HepG2 (cell line): ENCODE results near the gene ZNF26. TPM values are rescaled to one million over a fixed set of nuclear protein-coding genes. Genes with fewer than 3 reads are reported as not detected.
A peak's percentile ranks its signal among the peaks of the same experiment; 100 is the strongest.

Experiments
- ATAD3A ChIP-seq: sonication (generic); formaldehyde crosslinking; IDR thresholded peaks from 2 replicates; pipeline ENCODE4 v1.4.0; 2020; ENCODE audit warnings: missing genetic modification reagents
- CBFB ChIP-seq: sonication (generic); formaldehyde crosslinking; IDR thresholded peaks from 2 replicates; pipeline ENCODE4 v1.4.0; 2020; ENCODE audit warnings: missing genetic modification reagents
- CENPT ChIP-seq: sonication (generic); formaldehyde crosslinking; IDR thresholded peaks from 2 replicates; pipeline ENCODE4 v1.8.0; 2022; ENCODE audit warnings: low read depth, mild to moderate bottlenecking, moderate library complexity, missing genetic modification reagents
- MYPOP ChIP-seq: sonication (generic); formaldehyde crosslinking; IDR thresholded peaks from 2 replicates; pipeline ENCODE4 v1.8.1; 2023; ENCODE audit warnings: mild to moderate bottlenecking, moderate library complexity, missing genetic modification reagents
- PPARG ChIP-seq: conservative IDR thresholded peaks from 2 replicates; pipeline ENCODE4 v1.6.1; 2016; ENCODE audit warnings: missing biosample characterization, missing genetic modification reagents
- PREB ChIP-seq: sonication (generic); formaldehyde crosslinking; IDR thresholded peaks from 2 replicates; pipeline ENCODE4 v1.4.0; 2020; ENCODE audit warnings: missing genetic modification reagents
- RFXAP ChIP-seq: sonication (generic); formaldehyde crosslinking; IDR thresholded peaks from 2 replicates; pipeline ENCODE4 v1.4.0; 2020; ENCODE audit warnings: missing genetic modification reagents, borderline replicate concordance
- SMARCC2 ChIP-seq: fragments of 450-650 bp; IDR thresholded peaks from 2 replicates; pipeline ENCODE4 v1.6.1; 2017; ENCODE audit warnings: antibody characterized with exemption, mild to moderate bottlenecking
- SP5 ChIP-seq: IDR thresholded peaks from 2 replicates; pipeline ENCODE4 v1.6.1; 2016; ENCODE audit warnings: low read depth, borderline replicate concordance
- U2AF1 ChIP-seq: fragments of 200-400 bp; formaldehyde crosslinking; optimal IDR thresholded peaks from 2 replicates; pipeline ENCODE3; 2017; ENCODE audit warnings: mild to moderate bottlenecking, low read depth, low read length
- ZFP37 ChIP-seq: sonication (generic); formaldehyde crosslinking; IDR thresholded peaks from 2 replicates; pipeline ENCODE4 v1.4.0; 2020; ENCODE audit warnings: missing genetic modification reagents, borderline replicate concordance
- ZNF12 ChIP-seq: sonication (generic); formaldehyde crosslinking; IDR thresholded peaks from 2 replicates; pipeline ENCODE4 v1.5.0; 2020; ENCODE audit warnings: missing genetic modification reagents
- ZNF234 ChIP-seq: sonication (generic); formaldehyde crosslinking; conservative IDR thresholded peaks from 2 replicates; pipeline ENCODE4 v1.5.1; 2020; ENCODE audit warnings: mild to moderate bottlenecking, missing genetic modification reagents
- ZNF275 ChIP-seq: sonication (generic); formaldehyde crosslinking; IDR thresholded peaks from 2 replicates; pipeline ENCODE4 v1.8.0; 2022; ENCODE audit warnings: missing genetic modification reagents, mild to moderate bottlenecking, inconsistent platforms, borderline replicate concordance
- ZNF276 ChIP-seq: sonication (generic); formaldehyde crosslinking; IDR thresholded peaks from 2 replicates; pipeline ENCODE4 v1.4.0; 2020; ENCODE audit warnings: mild to moderate bottlenecking, low read depth, missing genetic modification reagents
- ZNF343 ChIP-seq: sonication (generic); formaldehyde crosslinking; IDR thresholded peaks from 2 replicates; pipeline ENCODE4 v1.4.0; 2020; ENCODE audit warnings: mild to moderate bottlenecking, missing genetic modification reagents
- ZNF670 ChIP-seq: sonication (generic); formaldehyde crosslinking; IDR thresholded peaks from 2 replicates; pipeline ENCODE4 v1.8.0; 2022; ENCODE audit warnings: mild to moderate bottlenecking, missing genetic modification reagents, borderline replicate concordance
- ZNF782 ChIP-seq: sonication (generic); formaldehyde crosslinking; IDR thresholded peaks from 2 replicates; pipeline ENCODE4 v1.4.0; 2020; ENCODE audit warnings: missing genetic modification reagents, mild to moderate bottlenecking, borderline replicate concordance
- ZNF784 ChIP-seq: sonication (generic); formaldehyde crosslinking; IDR thresholded peaks from 2 replicates; pipeline ENCODE4 v1.5.1; 2020; ENCODE audit warnings: missing genetic modification reagents, mild to moderate bottlenecking, borderline replicate concordance
- polyA plus RNA-seq, 8 experiments: library from polyadenylated mRNA; depleted of rRNA in 3 of 8; stranded (reverse) in 7 of 8; unstranded in 1 of 8; fragments of >200 nt; fragmentation: Illumina TruSeq in 4 of 8; extraction: Trizol in 4 of 8; gene quantifications; 2 replicates each; pipeline versions ENCODE4 v1.2.1 to v1.2.3, GENCODE V29; 2011 to 2016; ENCODE audit warnings: low read depth in 4 of 8, missing spikeins in 1 of 8, mixed read lengths in 1 of 8; ENCODE audit not compliant: insufficient read depth in 1 of 8
- total RNA-seq, 5 experiments: library from RNA; depleted of rRNA; stranded (reverse); fragments of >200 nt; fragmentation: Illumina TruSeq; extraction: Trizol; gene quantifications; 2 replicates each; pipeline ENCODE4 v1.2.3, GENCODE V29; 2016; ENCODE audit warnings: low read depth in 1 of 5

ZNF26 gene
- total and polyA plus RNA-seq, 2 of the 13 experiments (the other 11 are each of a cell fraction or from before 2014, with no cell fraction given), result 3.8 to 6.5 TPM

- TF ChIP-seq ZNF670 (no peak), ZNF12 (CRISPR knock-in tag) (no peak), CENPT (CRISPR knock-in tag) (no peak), ZNF343 (CRISPR knock-in tag) (no peak), ZNF275 (CRISPR knock-in tag) (no peak; the same call in 1 of the 2 replicates), RFXAP (peak; percentile 67; the same call in 1 of the 2 replicates), SP5 (CRISPR knock-in tag) (no peak), ZFP37 (CRISPR knock-in tag) (no peak), U2AF1 (no peak), ZNF784 (CRISPR knock-in tag) (no peak), ZNF234 (CRISPR knock-in tag) (no peak; the same call in 1 of the 2 replicates), CBFB (CRISPR knock-in tag) (no peak), PREB (CRISPR knock-in tag) (no peak), MYPOP (CRISPR knock-in tag) (no peak), PPARG (CRISPR knock-in tag) (peak; percentile 33; the same call in 1 of the 2 replicates), ZNF782 (CRISPR knock-in tag) (no peak), ZNF276 (CRISPR knock-in tag) (no peak), ATAD3A (CRISPR knock-in tag) (no peak), SMARCC2 (no peak)
Observed at GRCh38 chr12:132956011-132956788, 30.0 kb upstream of the ZNF26 start, which contains the start of gene ZNF605 (continued).
